Measurements from ENCODE around the gene NOPCHAP1. TPM values are rescaled to one million over a fixed set of nuclear protein-coding genes. Genes with fewer than 3 reads are reported as not detected.

NOPCHAP1 gene
- total and polyA plus RNA-seq, 10 of the 15 experiments (the other 5 are each of a cell fraction or from before 2014, with no cell fraction given), result 28.0 to 115 (median 40.9) TPM

- TF ChIP-seq ZBTB4 (CRISPR knock-in tag; IDR thresholded peaks at IDR 0.05), result no peak
- TF ChIP-seq MYC (IDR thresholded peaks at IDR 0.05; ENCODE audit: insufficient read depth, insufficient read length, insufficient replicate concordance, low read length, severe bottlenecking), result no peak
- no peak for TF ChIP-seq FOS (IDR thresholded peaks at IDR 0.05; ENCODE audit: borderline replicate concordance, extremely low read depth, insufficient read length)
- TF ChIP-seq TAF1 (IDR thresholded peaks at IDR 0.05; ENCODE audit: borderline replicate concordance, low read depth, low read length), result 0 out of 2 replicates have a peak, but pooled peaks have one; percentile 27
- TF ChIP-seq SMAD1 (IDR thresholded peaks at IDR 0.05; ENCODE audit: low read depth, partially characterized antibody), result peak; percentile 52
- TF ChIP-seq NBN (IDR thresholded peaks at IDR 0.05), result peak; percentile 92
- TF ChIP-seq MEF2B (IDR thresholded peaks at IDR 0.05; ENCODE audit: partially characterized antibody, poor library complexity, severe bottlenecking), result peak; percentile 80
- TF ChIP-seq NFIC (IDR thresholded peaks at IDR 0.05; ENCODE audit: low read depth, low read length), result peak; percentile 89
- TF ChIP-seq GABPA (IDR thresholded peaks at IDR 0.05; ENCODE audit: low read depth), result 0 out of 2 replicates have a peak, but pooled peaks have one; percentile 24
- 0 out of 2 replicates have a peak, but pooled peaks have one; percentile 31 for TF ChIP-seq MYB (IDR thresholded peaks at IDR 0.05; ENCODE audit: borderline replicate concordance, low read depth, low read length)
- peak in 1 of 2 experiments; percentile 100; a peak in 2 of 4 replicates for TF ChIP-seq ETV6 (conservative IDR thresholded peaks at IDR 0.05 in 1 of 2, IDR thresholded peaks at IDR 0.05 in 1 of 2; ENCODE audit: borderline replicate concordance in 1 of 2, low read depth in 1 of 2)
- TF ChIP-seq CREM (IDR thresholded peaks at IDR 0.05; ENCODE audit: low read depth), result peak; percentile 87
- TF ChIP-seq IRF4 (IDR thresholded peaks at IDR 0.05; ENCODE audit: low read depth, low read length), result peak; percentile 99
- TF ChIP-seq SP1 (IDR thresholded peaks at IDR 0.05; ENCODE audit: low read depth, low read length), result peak; percentile 60
- TF ChIP-seq RBBP5 (conservative IDR thresholded peaks at IDR 0.05), result no peak
- peak; percentile 84; the same call in 1 of the 2 replicates for TF ChIP-seq BMI1 (IDR thresholded peaks at IDR 0.05; ENCODE audit: borderline replicate concordance)
- TF ChIP-seq SKIL (IDR thresholded peaks at IDR 0.05; ENCODE audit: low read depth, poor library complexity, severe bottlenecking), result peak; percentile 52
- TF ChIP-seq RELA (IDR thresholded peaks at IDR 0.05; ENCODE audit: borderline replicate concordance, partially characterized antibody), result no peak
- peak; percentile 78 to 79; a peak in 3 of 4 replicates for TF ChIP-seq CEBPB (IDR thresholded peaks at IDR 0.05; ENCODE audit: borderline replicate concordance in 1 of 2, low read depth in 2 of 2, low read length in 2 of 2)
- peak in 1 of 2 experiments; percentile 76; a peak in 2 of 3 replicates for TF ChIP-seq EGR1 (IDR thresholded peaks at IDR 0.05; ENCODE audit: borderline replicate concordance in 1 of 2, low read depth in 2 of 2, low read length in 2 of 2)
- peak; percentile 60; the same call in 1 of the 2 replicates for TF ChIP-seq MEF2A (IDR thresholded peaks at IDR 0.05; ENCODE audit: insufficient read depth, low read depth, low read length)
Measured at GRCh38 chr12:104974626-104975290, 11.4 kb upstream of the NOPCHAP1 start (continued).
